GM23338 (cell line): Measurements from ENCODE around the gene SPATA20. TPM values are rescaled to one million over a fixed set of nuclear protein-coding genes. Genes with fewer than 3 reads are reported as not detected.
A peak's percentile ranks its signal among the peaks of the same experiment; 100 is the strongest.

Experiments
- ATAC-seq: fragments of 200-7000 bp; cut with Tn5 transposase; 3 replicates; pipeline ENCODE4 v1.9.1; 2020
- DNase-seq: peaks from one replicate; pipeline ENCODE4 v3.0.0-alpha.2; 2015; ENCODE audit warnings: low spot score
- H2AFZ ChIP-seq: fragments of 200-600 bp; sonication (generic); 2 replicates; pipeline ENCODE4 v1.8.0; 2016; ENCODE audit warnings: antibody characterized with exemption, mild to moderate bottlenecking, moderate library complexity
- H3F3A ChIP-seq: fragments of 200-600 bp; sonication (generic); replicated peaks from 2 replicates; pipeline ENCODE4 v1.8.0; 2017; ENCODE audit warnings: antibody characterized with exemption, mixed run types, low read depth
- H3K27ac ChIP-seq: fragments of 200-600 bp; sonication (generic); 2 replicates; pipeline ENCODE4 v1.6.1; 2016; ENCODE audit warnings: low read depth
- H3K27me3 ChIP-seq: fragments of 200-600 bp; sonication (generic); 2 replicates; pipeline ENCODE4 v1.8.0; 2016; ENCODE audit warnings: mild to moderate bottlenecking, mixed run types, moderate library complexity; ENCODE audit not compliant: insufficient read depth
- H3K36me3 ChIP-seq: fragments of 200-600 bp; sonication (generic); 2 replicates; pipeline ENCODE4 v1.8.0; 2016; ENCODE audit warnings: mild to moderate bottlenecking; ENCODE audit not compliant: insufficient read depth
- H3K4me1 ChIP-seq: fragments of 200-600 bp; sonication (generic); 2 replicates; pipeline ENCODE4 v1.8.0; 2016; ENCODE audit warnings: mild to moderate bottlenecking, moderate library complexity; ENCODE audit not compliant: insufficient read depth
- H3K4me2 ChIP-seq: fragments of 200-600 bp; sonication (generic); 2 replicates; pipeline ENCODE4 v1.7.1; 2017; ENCODE audit warnings: mixed run types
- H3K4me3 ChIP-seq: fragments of 200-600 bp; sonication (generic); 2 replicates; pipeline ENCODE4 v1.6.1; 2016; ENCODE audit warnings: mixed run types
- H3K79me2 ChIP-seq: fragments of 200-600 bp; sonication (generic); replicated peaks from 2 replicates; pipeline ENCODE4 v1.8.0; 2017; ENCODE audit warnings: mild to moderate bottlenecking; ENCODE audit not compliant: insufficient read depth
- H3K9me2 ChIP-seq: fragments of 200-600 bp; sonication (generic); 2 replicates; pipeline ENCODE4 v1.8.0; 2017; ENCODE audit not compliant: insufficient read depth
- H4K20me1 ChIP-seq: fragments of 200-600 bp; sonication (generic); replicated peaks from 2 replicates; pipeline ENCODE4 v1.8.0; 2017; ENCODE audit warnings: mild to moderate bottlenecking; ENCODE audit not compliant: insufficient read depth
- H3K27ac Mint-ChIP-seq: 2 replicates; pipeline ENCODE4 v1.8.0; 2020; ENCODE audit warnings: inconsistent platforms, mild to moderate bottlenecking, moderate library complexity, mixed read lengths
- H3K27me3 Mint-ChIP-seq: 3 replicates; pipeline ENCODE4 v1.8.0; 2022; ENCODE audit warnings: low read depth, mild to moderate bottlenecking, moderate library complexity, mixed read lengths, inconsistent platforms; ENCODE audit not compliant: insufficient read depth, poor library complexity
- H3K36me3 Mint-ChIP-seq: 3 replicates; pipeline ENCODE4 v1.8.0; 2021; ENCODE audit warnings: low read depth, mild to moderate bottlenecking, inconsistent platforms, moderate library complexity, mixed read lengths
- H3K4me1 Mint-ChIP-seq: 3 replicates; pipeline ENCODE4 v1.8.0; 2020; ENCODE audit warnings: mild to moderate bottlenecking, inconsistent platforms, mixed read lengths
- H3K4me3 Mint-ChIP-seq: 3 replicates; pipeline ENCODE4 v1.8.0; 2021; ENCODE audit warnings: moderate library complexity, mild to moderate bottlenecking, inconsistent platforms, mixed read lengths
- H3K9me3 Mint-ChIP-seq: 3 replicates; pipeline ENCODE4 v1.8.0; 2020; ENCODE audit warnings: moderate library complexity, mild to moderate bottlenecking, inconsistent platforms, mixed read lengths
- CTCF ChIP-seq, 2 experiments: fragments of 200-600 bp in 1 of 2; sonication (generic) in 1 of 2; conservative IDR thresholded peaks; 2 replicates each; pipeline versions ENCODE4 v1.5.1 to v1.6.1; 2016 to 2017; ENCODE audit warnings: antibody characterized with exemption in 2 of 2, low read depth in 2 of 2, mild to moderate bottlenecking in 2 of 2, moderate library complexity in 1 of 2
- ETS1 ChIP-seq: IDR thresholded peaks from 2 replicates; pipeline ENCODE4 v1.6.1; 2016; ENCODE audit warnings: antibody characterized with exemption
- JUNB ChIP-seq: IDR thresholded peaks from one replicate; pipeline ENCODE4 v1.6.1; 2016; ENCODE audit warnings: antibody characterized with exemption; ENCODE audit not compliant: unreplicated experiment
- NANOG ChIP-seq: IDR thresholded peaks from 2 replicates; pipeline ENCODE4 v1.6.1; 2016; ENCODE audit warnings: antibody characterized with exemption, borderline replicate concordance
- ZNF331 ChIP-seq: fragments of 250-450 bp; sonication (Bioruptor Pico); IDR thresholded peaks from 2 replicates; pipeline ENCODE4 v1.5.0; 2020; ENCODE audit warnings: low read depth, mild to moderate bottlenecking, moderate library complexity
- ZNF462 ChIP-seq: fragments of 250-450 bp; sonication (Bioruptor Pico); IDR thresholded peaks from 2 replicates; pipeline ENCODE4 v1.5.0; 2020; ENCODE audit warnings: mild to moderate bottlenecking, moderate library complexity
- polyA plus RNA-seq: library from polyadenylated mRNA; unstranded; fragments of >200 nt; fragmentation: Nextera tagmentation; extraction: Ambion mirVana; gene quantifications from 2 replicates; pipeline ENCODE4 v1.2.1, GENCODE V29; 2016
- total RNA-seq: library from RNA; depleted of rRNA; stranded (reverse); fragments of >200 nt; shearing (Covaris generic); gene quantifications from 2 replicates; pipeline ENCODE4 v1.2.3, GENCODE V29; 2014
- TF ChIP-seq, protein P1 (sequence below): IDR thresholded peaks from one replicate; pipeline ENCODE4 v1.6.1; 2018; ENCODE audit warnings: antibody characterized with exemption; ENCODE audit not compliant: unreplicated experiment

The SPATA20 gene
- total and polyA plus RNA-seq, 2 experiments from 2014 or later: 13.8 to 32.7 TPM

- TF ChIP-seq ZNF462 (CRISPR knock-in tag) (no peak), CTCF (conservative IDR thresholded peaks at IDR 0.05; ENCODE audit: low read depth in 2 of 2) (no peak), NANOG (no peak), ETS1 (no peak), ZNF331 (no peak), JUNB (no peak)
Observed at GRCh38 chr17:50499721-50500120, 47.3 kb upstream of the SPATA20 start (continued).

DNA sequence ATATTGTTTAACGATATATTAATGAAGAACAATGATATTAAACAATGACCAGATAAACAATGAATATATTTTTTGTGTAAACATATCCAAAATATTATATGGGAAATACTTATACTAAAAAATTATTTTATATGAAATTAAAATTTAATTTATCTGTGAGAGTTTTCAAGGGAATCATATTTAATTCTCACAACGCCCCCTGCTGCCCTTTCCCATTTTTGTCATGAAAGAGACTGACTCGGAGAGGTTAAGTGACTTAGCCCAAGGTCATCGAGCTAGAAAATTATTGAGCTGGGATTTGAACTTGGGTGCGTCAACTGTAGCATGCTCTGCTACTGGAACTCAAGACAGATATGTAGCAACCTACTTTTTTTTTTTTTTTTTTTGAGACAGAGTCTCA lies 45.9 kb upstream of the SPATA20 start:
- Histone ChIP-seq H3K4me3 (no peak overlapping the region), H3F3A (no peaks in the 10 kb centered on the region), H3K9me2 (no peaks in the 10 kb centered on the region), H3K36me3 (no peaks in the 10 kb centered on the region), H3K4me2 (no peak overlapping the region), H2AFZ (no peak overlapping the region), H3K27ac (no peak overlapping the region), H4K20me1 (no peaks in the 10 kb centered on the region), H3K79me2 (no peaks in the 10 kb centered on the region), H3K4me1 (peaks cover 8% of the 10 kb centered on the region; the same call in 1 of the 2 replicates), H3K27me3 (no peaks in the 10 kb centered on the region)
- Mint-ChIP-seq H3K4me3 (no peak overlapping the region), H3K9me3 (no peaks in the 10 kb centered on the region), H3K27ac (no peak overlapping the region), H3K27me3 (peaks cover 13% of the 10 kb centered on the region), H3K36me3 (no peaks in the 10 kb centered on the region), H3K4me1 (peaks cover 14% of the 10 kb centered on the region)
- TF ChIP-seq CTCF (conservative IDR thresholded peaks at IDR 0.05; ENCODE audit: low read depth in 2 of 2): peak; percentile 47 to 57; a peak in 3 of 4 replicates
- TF ChIP-seq, protein P1, sequence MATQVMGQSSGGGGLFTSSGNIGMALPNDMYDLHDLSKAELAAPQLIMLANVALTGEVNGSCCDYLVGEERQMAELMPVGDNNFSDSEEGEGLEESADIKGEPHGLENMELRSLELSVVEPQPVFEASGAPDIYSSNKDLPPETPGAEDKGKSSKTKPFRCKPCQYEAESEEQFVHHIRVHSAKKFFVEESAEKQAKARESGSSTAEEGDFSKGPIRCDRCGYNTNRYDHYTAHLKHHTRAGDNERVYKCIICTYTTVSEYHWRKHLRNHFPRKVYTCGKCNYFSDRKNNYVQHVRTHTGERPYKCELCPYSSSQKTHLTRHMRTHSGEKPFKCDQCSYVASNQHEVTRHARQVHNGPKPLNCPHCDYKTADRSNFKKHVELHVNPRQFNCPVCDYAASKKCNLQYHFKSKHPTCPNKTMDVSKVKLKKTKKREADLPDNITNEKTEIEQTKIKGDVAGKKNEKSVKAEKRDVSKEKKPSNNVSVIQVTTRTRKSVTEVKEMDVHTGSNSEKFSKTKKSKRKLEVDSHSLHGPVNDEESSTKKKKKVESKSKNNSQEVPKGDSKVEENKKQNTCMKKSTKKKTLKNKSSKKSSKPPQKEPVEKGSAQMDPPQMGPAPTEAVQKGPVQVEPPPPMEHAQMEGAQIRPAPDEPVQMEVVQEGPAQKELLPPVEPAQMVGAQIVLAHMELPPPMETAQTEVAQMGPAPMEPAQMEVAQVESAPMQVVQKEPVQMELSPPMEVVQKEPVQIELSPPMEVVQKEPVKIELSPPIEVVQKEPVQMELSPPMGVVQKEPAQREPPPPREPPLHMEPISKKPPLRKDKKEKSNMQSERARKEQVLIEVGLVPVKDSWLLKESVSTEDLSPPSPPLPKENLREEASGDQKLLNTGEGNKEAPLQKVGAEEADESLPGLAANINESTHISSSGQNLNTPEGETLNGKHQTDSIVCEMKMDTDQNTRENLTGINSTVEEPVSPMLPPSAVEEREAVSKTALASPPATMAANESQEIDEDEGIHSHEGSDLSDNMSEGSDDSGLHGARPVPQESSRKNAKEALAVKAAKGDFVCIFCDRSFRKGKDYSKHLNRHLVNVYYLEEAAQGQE: no peak
- peak; percentile 71 for DNase-seq
- ATAC-seq: no peak
